ENCODE measurements around the gene TMEM132A.
"Not testable (repeated sequence)": the region's sequence is repeated elsewhere in the genome, so short reads cannot be mapped to it uniquely, and the experiment has no call there.

GRCh38 chr11:60974316-60974715, 50.1 kb downstream of the TMEM132A start:
- not testable (repeated sequence) for TF ChIP-seq POLR2AphosphoS5 (IDR thresholded peaks at IDR 0.05; ENCODE audit: borderline replicate concordance, low read depth, low read length); EZH2 (IDR thresholded peaks at IDR 0.05); FOXP2 (optimal IDR thresholded peaks at IDR 0.05; ENCODE audit: control extremely low read depth, extremely low read length, insufficient read depth)

All from SK-N-MC (cell line).